HG02610 (cell line): ENCODE data around the gene PRMT9.

Experiments
- ATAC-seq: cut with Tn5 transposase; IDR thresholded peaks from one replicate; pipeline ENCODE4 v1.9.1; 2021; ENCODE audit warnings: mild to moderate bottlenecking, moderate library complexity; ENCODE audit not compliant: unreplicated experiment

The PRMT9 gene

GRCh38 chr4:147682755-147683154 lies 1.2 kb downstream of the PRMT9 start:
- no peak for ATAC-seq

GRCh38 chr4:147678796-147679549 lies 5.0 kb downstream of the PRMT9 start:
- ATAC-seq: no peak

- no peak for ATAC-seq
Observed at GRCh38 chr4:147678106-147678505, 5.9 kb downstream of the PRMT9 start.

GRCh38 chr4:147674496-147674895 lies 9.5 kb downstream of the PRMT9 start:
- ATAC-seq: no peak

GRCh38 chr4:147674073-147674472 lies 9.9 kb downstream of the PRMT9 start:
- no peak for ATAC-seq

GRCh38 chr4:147658501-147658900 lies 25.5 kb downstream of the PRMT9 start:
- no peak for ATAC-seq

- ATAC-seq: no peak
Observed at GRCh38 chr4:147655639-147656038, 28.3 kb downstream of the PRMT9 start.

GRCh38 chr4:147651563-147651962 lies 32.4 kb downstream of the PRMT9 start:
- ATAC-seq: peak; percentile 77

- no peak for ATAC-seq
Observed at GRCh38 chr4:147648656-147649055, 35.3 kb downstream of the PRMT9 start.

- ATAC-seq: no peak
Observed at GRCh38 chr4:147645099-147645498, 38.9 kb downstream of the PRMT9 start.

GRCh38 chr4:147644471-147644870 lies 39.5 kb downstream of the PRMT9 start:
- ATAC-seq: no peak

- ATAC-seq: no peak
Observed at GRCh38 chr4:147643616-147644015, 40.3 kb downstream of the PRMT9 start.

- ATAC-seq: no peak
Observed at GRCh38 chr4:147640331-147640730, 43.6 kb downstream of the PRMT9 start.

- no peak for ATAC-seq
Observed at GRCh38 chr4:147639388-147639787, 44.6 kb downstream of the PRMT9 start.

GRCh38 chr4:147638942-147639341 lies 45.0 kb downstream of the PRMT9 start:
- peak; percentile 87 for ATAC-seq

GRCh38 chr4:147638365-147638764 lies 45.6 kb downstream of the PRMT9 start:
- ATAC-seq: no peak

GRCh38 chr4:147635348-147635747 lies 48.6 kb downstream of the PRMT9 start:
- no peak for ATAC-seq

- ATAC-seq: no peak
Observed at GRCh38 chr4:147633643-147634042, 50.3 kb downstream of the PRMT9 start.

- ATAC-seq: no peak
Observed at GRCh38 chr4:147633113-147633512, 50.9 kb downstream of the PRMT9 start.

- ATAC-seq: no peak
Observed at GRCh38 chr4:147629783-147630730, 53.9 kb downstream of the PRMT9 start.

- no peak for ATAC-seq
Observed at GRCh38 chr4:147628415-147628814, 55.5 kb downstream of the PRMT9 start.

- no peak for ATAC-seq
Observed at GRCh38 chr4:147626903-147627302, 57.1 kb downstream of the PRMT9 start.
